ENCODE results near the gene KHDC1. TPM values are rescaled to one million over a fixed set of nuclear protein-coding genes. Genes with fewer than 3 reads are reported as not detected.
"Not testable (repeated sequence)": the region's sequence is repeated elsewhere in the genome, so short reads cannot be mapped to it uniquely, and the experiment has no call there.

KHDC1 gene
- total and polyA plus RNA-seq, 2 experiments from 2014 or later, result 4.3 to 5.5 TPM

DNA sequence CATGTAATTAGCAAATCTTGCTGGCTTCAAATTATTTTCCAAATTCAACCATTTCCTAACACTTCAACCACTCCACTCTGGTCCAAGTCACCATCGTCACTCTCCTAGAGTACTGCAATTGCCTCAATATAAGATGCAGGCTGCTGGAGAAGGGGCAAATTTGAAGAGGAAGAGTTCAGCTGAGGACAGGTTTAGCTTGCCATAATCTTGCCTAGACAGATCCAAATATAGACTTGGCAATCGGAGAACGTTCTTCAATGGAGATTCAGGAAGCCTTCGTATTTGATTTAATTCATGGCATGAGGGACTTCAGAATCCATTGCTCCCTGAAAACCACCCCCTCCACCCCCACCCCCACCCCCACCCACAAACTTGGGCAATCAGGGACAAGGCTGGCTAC, 22.3 kb downstream of the KHDC1 start:
- H2AFZ ChIP-seq, result no peak overlapping the region
- H3K9me2 ChIP-seq (replicated peaks; ENCODE audit: insufficient read depth), result no peaks in the 10 kb centered on the region
- H3K27ac ChIP-seq, result no peak overlapping the region
- H4K20me1 ChIP-seq (ENCODE audit: insufficient read depth, poor library complexity, severe bottlenecking), result no peaks in the 10 kb centered on the region
- H3K4me3 ChIP-seq, result no peak overlapping the region
- H3K4me1 ChIP-seq (ENCODE audit: insufficient read depth), result no peaks in the 10 kb centered on the region
- no peaks in the 10 kb centered on the region for H3K79me2 ChIP-seq
- H3K36me3 ChIP-seq (replicated peaks; ENCODE audit: insufficient read depth, low read depth), result no peaks in the 10 kb centered on the region
- TF ChIP-seq, protein P1, sequence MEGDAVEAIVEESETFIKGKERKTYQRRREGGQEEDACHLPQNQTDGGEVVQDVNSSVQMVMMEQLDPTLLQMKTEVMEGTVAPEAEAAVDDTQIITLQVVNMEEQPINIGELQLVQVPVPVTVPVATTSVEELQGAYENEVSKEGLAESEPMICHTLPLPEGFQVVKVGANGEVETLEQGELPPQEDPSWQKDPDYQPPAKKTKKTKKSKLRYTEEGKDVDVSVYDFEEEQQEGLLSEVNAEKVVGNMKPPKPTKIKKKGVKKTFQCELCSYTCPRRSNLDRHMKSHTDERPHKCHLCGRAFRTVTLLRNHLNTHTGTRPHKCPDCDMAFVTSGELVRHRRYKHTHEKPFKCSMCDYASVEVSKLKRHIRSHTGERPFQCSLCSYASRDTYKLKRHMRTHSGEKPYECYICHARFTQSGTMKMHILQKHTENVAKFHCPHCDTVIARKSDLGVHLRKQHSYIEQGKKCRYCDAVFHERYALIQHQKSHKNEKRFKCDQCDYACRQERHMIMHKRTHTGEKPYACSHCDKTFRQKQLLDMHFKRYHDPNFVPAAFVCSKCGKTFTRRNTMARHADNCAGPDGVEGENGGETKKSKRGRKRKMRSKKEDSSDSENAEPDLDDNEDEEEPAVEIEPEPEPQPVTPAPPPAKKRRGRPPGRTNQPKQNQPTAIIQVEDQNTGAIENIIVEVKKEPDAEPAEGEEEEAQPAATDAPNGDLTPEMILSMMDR (IDR thresholded peaks at IDR 0.05; ENCODE audit: poor library complexity), result no peak
- TF ChIP-seq EZH2phosphoT487 (IDR thresholded peaks at IDR 0.05; ENCODE audit: low read depth, severe bottlenecking, unreplicated experiment) (no peak), EZH2 (IDR thresholded peaks at IDR 0.05; ENCODE audit: borderline replicate concordance) (no peak)
- no peak overlapping the region for H3K4me2 ChIP-seq
- DNase-seq (ENCODE audit: low spot score), result no peak
- H3K27me3 ChIP-seq, result no peaks in the 10 kb centered on the region
- no peaks in the 10 kb centered on the region for H3K9me3 ChIP-seq (ENCODE audit: low read depth)
- WGBS (ENCODE audit: low lambda C conversion rate, missing lambda C conversion rate), result 95% methylated on average over 4 of the region's 4 CpGs

DNA sequence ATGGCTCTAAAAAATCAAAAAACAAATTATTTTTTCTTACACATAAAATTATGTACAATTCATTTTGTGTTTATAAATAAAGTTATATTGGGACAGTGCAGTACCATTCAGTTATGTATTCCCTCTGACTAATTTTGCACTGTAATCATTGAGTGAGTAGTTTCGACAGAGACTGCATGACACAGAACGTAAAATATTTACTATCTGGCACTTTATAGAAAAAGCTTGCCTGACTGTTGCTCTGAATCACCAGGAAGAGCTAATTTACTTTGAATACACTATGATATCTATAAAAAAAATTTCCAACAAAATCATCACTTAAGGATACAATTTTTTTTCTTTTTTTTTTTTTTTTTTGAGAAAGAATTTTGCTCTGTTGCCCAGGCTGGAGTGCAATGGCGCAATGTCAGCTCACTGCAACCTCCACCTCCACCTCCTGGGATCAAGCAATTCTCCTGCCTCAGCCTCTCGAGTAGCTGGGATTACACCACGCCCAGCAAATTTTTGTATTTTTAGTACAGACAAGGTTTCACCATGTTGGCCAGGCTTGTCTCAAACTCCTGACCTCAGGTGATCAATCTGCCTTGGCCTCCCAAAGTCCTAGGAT, 26.7 kb downstream of the KHDC1 start:
- H2AFZ ChIP-seq, result no peak overlapping the region
- no peak overlapping the region for H3K4me3 ChIP-seq
- DNase-seq (ENCODE audit: low spot score), result no peak
- H3K27me3 ChIP-seq, result no peaks in the 10 kb centered on the region
- H3K36me3 ChIP-seq (replicated peaks; ENCODE audit: insufficient read depth, low read depth), result no peaks in the 10 kb centered on the region
- no peaks in the 10 kb centered on the region for H3K4me1 ChIP-seq (ENCODE audit: insufficient read depth)
- H3K9me2 ChIP-seq (replicated peaks; ENCODE audit: insufficient read depth), result no peaks in the 10 kb centered on the region
- no peak overlapping the region for H3K4me2 ChIP-seq
- H3K27ac ChIP-seq, result no peak overlapping the region
- 89% methylated on average over 5 of the region's 5 CpGs for whole genome bisulfite sequencing (ENCODE audit: low lambda C conversion rate, missing lambda C conversion rate)
- H3K79me2 ChIP-seq, result no peaks in the 10 kb centered on the region
- no peaks in the 10 kb centered on the region for H4K20me1 ChIP-seq (ENCODE audit: insufficient read depth, poor library complexity, severe bottlenecking)
- no peaks in the 10 kb centered on the region for H3K9me3 ChIP-seq (ENCODE audit: low read depth)
- TF ChIP-seq EZH2phosphoT487 (IDR thresholded peaks at IDR 0.05; ENCODE audit: low read depth, severe bottlenecking, unreplicated experiment), result no peak
- TF ChIP-seq EZH2 (IDR thresholded peaks at IDR 0.05; ENCODE audit: borderline replicate concordance), result no peak
- TF ChIP-seq, protein P1 (IDR thresholded peaks at IDR 0.05; ENCODE audit: poor library complexity), result no peak

DNA sequence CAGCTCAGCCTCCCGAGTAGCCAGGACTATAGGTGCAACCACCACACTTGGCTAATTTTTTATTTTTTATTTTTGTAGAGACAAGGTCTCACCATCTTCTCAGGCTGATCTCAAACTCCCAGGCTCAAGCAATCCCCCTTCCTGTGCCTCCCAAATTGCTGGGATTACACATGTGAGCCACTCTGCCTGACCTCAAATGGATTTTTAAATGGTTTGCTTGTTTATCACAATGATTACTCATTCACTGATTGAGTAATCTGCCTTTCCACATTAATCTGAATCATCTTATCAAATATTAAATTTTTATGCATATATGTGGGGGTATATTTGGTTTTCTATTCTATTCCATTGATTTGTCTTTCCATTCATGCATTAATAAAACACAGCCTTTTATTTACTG, 28.3 kb downstream of the KHDC1 start:
- no peaks in the 10 kb centered on the region for H3K9me2 ChIP-seq (replicated peaks; ENCODE audit: insufficient read depth)
- no peak overlapping the region for H3K4me3 ChIP-seq
- H3K4me1 ChIP-seq (ENCODE audit: insufficient read depth), result no peaks in the 10 kb centered on the region
- no peak overlapping the region for H3K4me2 ChIP-seq
- H2AFZ ChIP-seq, result no peak overlapping the region
- no peaks in the 10 kb centered on the region for H4K20me1 ChIP-seq (ENCODE audit: insufficient read depth, poor library complexity, severe bottlenecking)
- DNase-seq (ENCODE audit: low spot score), result no peak
- no peaks in the 10 kb centered on the region for H3K27me3 ChIP-seq
- H3K27ac ChIP-seq, result no peak overlapping the region
- H3K9me3 ChIP-seq (ENCODE audit: low read depth), result no peaks in the 10 kb centered on the region
- TF ChIP-seq EZH2phosphoT487 (IDR thresholded peaks at IDR 0.05; ENCODE audit: low read depth, severe bottlenecking, unreplicated experiment), result no peak
- no peaks in the 10 kb centered on the region for H3K79me2 ChIP-seq
- H3K36me3 ChIP-seq (replicated peaks; ENCODE audit: insufficient read depth, low read depth), result no peaks in the 10 kb centered on the region
- 89% methylated on average over 1 of the region's 1 CpG for WGBS (ENCODE audit: low lambda C conversion rate, missing lambda C conversion rate)

DNA sequence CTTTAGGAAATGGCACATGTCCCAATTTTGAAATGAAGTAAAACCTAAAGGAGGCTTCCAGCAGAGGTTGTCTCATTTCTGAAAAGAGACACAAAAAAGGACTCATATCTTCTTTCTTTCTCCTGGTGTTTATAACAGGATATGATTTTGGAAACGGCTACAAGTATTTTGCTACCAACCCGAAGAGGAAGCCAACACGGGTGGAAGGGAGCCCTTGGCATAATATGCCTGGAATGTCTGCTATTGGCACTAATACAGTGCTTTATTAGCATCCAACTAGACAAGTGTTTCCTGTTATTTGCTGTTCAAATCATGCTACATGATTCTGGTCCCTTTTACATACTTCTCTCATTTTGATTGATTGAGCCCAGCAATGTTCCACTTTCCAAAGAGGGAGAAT, 29.0 kb downstream of the KHDC1 start:
- not testable (repeated sequence) for H2AFZ ChIP-seq; H3K27me3 ChIP-seq; H3K79me2 ChIP-seq; H3K4me2 ChIP-seq; DNase-seq (ENCODE audit: low spot score); H4K20me1 ChIP-seq (ENCODE audit: insufficient read depth, poor library complexity, severe bottlenecking); H3K27ac ChIP-seq; H3K4me1 ChIP-seq (ENCODE audit: insufficient read depth); H3K36me3 ChIP-seq (replicated peaks; ENCODE audit: insufficient read depth, low read depth); H3K4me3 ChIP-seq; H3K9me3 ChIP-seq (ENCODE audit: low read depth); H3K9me2 ChIP-seq (replicated peaks; ENCODE audit: insufficient read depth)
- 85% methylated on average over 3 of the region's 3 CpGs for WGBS (ENCODE audit: low lambda C conversion rate, missing lambda C conversion rate)
